RWPE2 (cell line): ENCODE data around the gene TLK1.
"Not testable (repeated sequence)": the region's sequence is repeated elsewhere in the genome, so short reads cannot be mapped to it uniquely, and the experiment has no call there.

Experiments
- ATAC-seq: fragments of 200-7000 bp; cut with Tn5 transposase; 3 replicates; pipeline ENCODE4 v1.9.1; 2021; ENCODE audit warnings: low read depth
- DNase-seq: peaks from one replicate; pipeline ENCODE4 v3.0.0-alpha.2; 2020; ENCODE audit warnings: low spot score
- H3K27ac ChIP-seq: fragments of 450-650 bp; 2 replicates; pipeline ENCODE4 v1.5.1; 2017; ENCODE audit warnings: mild to moderate bottlenecking; ENCODE audit not compliant: poor library complexity, severe bottlenecking
- H3K27me3 ChIP-seq: fragments of 250-450 bp; sonication (Bioruptor Pico); 2 replicates; pipeline ENCODE4 v1.5.1; 2021; ENCODE audit warnings: mild to moderate bottlenecking, moderate library complexity; ENCODE audit not compliant: insufficient read depth, poor library complexity, severe bottlenecking
- H3K36me3 ChIP-seq: fragments of 250-450 bp; sonication (Bioruptor Pico); 2 replicates; pipeline ENCODE4 v1.5.1; 2020; ENCODE audit warnings: low read depth, mild to moderate bottlenecking, moderate library complexity
- H3K4me1 ChIP-seq: fragments of 250-450 bp; sonication (Bioruptor Pico); 2 replicates; pipeline ENCODE4 v1.5.1; 2021; ENCODE audit warnings: mild to moderate bottlenecking, moderate library complexity; ENCODE audit not compliant: insufficient read depth, poor library complexity, severe bottlenecking
- H3K4me3 ChIP-seq: fragments of 250-450 bp; sonication (Bioruptor Pico); 2 replicates; pipeline ENCODE4 v1.5.1; 2021; ENCODE audit warnings: mild to moderate bottlenecking, moderate library complexity; ENCODE audit not compliant: severe bottlenecking
- H3K9me3 ChIP-seq: fragments of 250-450 bp; sonication (Bioruptor Pico); 2 replicates; pipeline ENCODE4 v1.5.1; 2021; ENCODE audit warnings: mild to moderate bottlenecking, moderate library complexity; ENCODE audit not compliant: severe bottlenecking
- TF ChIP-seq, protein P1 (sequence below): fragments of 450-650 bp; IDR thresholded peaks from one replicate; pipeline ENCODE4 v1.5.1; 2017; ENCODE audit warnings: mild to moderate bottlenecking, moderate library complexity; ENCODE audit not compliant: poor library complexity, severe bottlenecking

Gene TLK1

GRCh38 chr2:171095014-171095582 is 65.6 kb downstream of the TLK1 start:
- no peaks in the 10 kb centered on the region for H3K4me1 ChIP-seq
- DNase-seq, result no peak
- TF ChIP-seq, protein P1, sequence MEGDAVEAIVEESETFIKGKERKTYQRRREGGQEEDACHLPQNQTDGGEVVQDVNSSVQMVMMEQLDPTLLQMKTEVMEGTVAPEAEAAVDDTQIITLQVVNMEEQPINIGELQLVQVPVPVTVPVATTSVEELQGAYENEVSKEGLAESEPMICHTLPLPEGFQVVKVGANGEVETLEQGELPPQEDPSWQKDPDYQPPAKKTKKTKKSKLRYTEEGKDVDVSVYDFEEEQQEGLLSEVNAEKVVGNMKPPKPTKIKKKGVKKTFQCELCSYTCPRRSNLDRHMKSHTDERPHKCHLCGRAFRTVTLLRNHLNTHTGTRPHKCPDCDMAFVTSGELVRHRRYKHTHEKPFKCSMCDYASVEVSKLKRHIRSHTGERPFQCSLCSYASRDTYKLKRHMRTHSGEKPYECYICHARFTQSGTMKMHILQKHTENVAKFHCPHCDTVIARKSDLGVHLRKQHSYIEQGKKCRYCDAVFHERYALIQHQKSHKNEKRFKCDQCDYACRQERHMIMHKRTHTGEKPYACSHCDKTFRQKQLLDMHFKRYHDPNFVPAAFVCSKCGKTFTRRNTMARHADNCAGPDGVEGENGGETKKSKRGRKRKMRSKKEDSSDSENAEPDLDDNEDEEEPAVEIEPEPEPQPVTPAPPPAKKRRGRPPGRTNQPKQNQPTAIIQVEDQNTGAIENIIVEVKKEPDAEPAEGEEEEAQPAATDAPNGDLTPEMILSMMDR, result no peak
- no peak overlapping the region for H3K27ac ChIP-seq
- peaks cover 10% of the 10 kb centered on the region for H3K9me3 ChIP-seq
- H3K36me3 ChIP-seq, result 0 out of 2 replicates have a peak, but pooled peaks cover 7% of the 10 kb centered on the region
- no peak for ATAC-seq
- no peak overlapping the region for H3K4me3 ChIP-seq
- no peaks in the 10 kb centered on the region for H3K27me3 ChIP-seq

GRCh38 chr2:171091517-171091916 is 69.2 kb downstream of the TLK1 start:
- H3K27ac ChIP-seq, DNase-seq, H3K27me3 ChIP-seq, H3K4me1 ChIP-seq, H3K4me3 ChIP-seq, H3K9me3 ChIP-seq, ATAC-seq: not testable (repeated sequence)
- H3K36me3 ChIP-seq, result peaks cover 11% of the 10 kb centered on the region; the same call in 1 of the 2 replicates

- TF ChIP-seq, protein P1, result no peak
- no peak overlapping the region for H3K4me3 ChIP-seq
- no peaks in the 10 kb centered on the region for H3K4me1 ChIP-seq
- H3K36me3 ChIP-seq, result peaks cover 11% of the 10 kb centered on the region; the same call in 1 of the 2 replicates
- H3K27ac ChIP-seq, result no peak overlapping the region
- DNase-seq (no peak), ATAC-seq (no peak)
- H3K9me3 ChIP-seq, result no peaks in the 10 kb centered on the region
- no peaks in the 10 kb centered on the region for H3K27me3 ChIP-seq
These were observed 71.2 kb downstream of the TLK1 start for GRCh38 chr2:171089489-171089888.

- Histone ChIP-seq H3K4me3 (no peak overlapping the region), H3K36me3 (peaks cover 11% of the 10 kb centered on the region; the same call in 1 of the 2 replicates), H3K9me3 (no peaks in the 10 kb centered on the region), H3K27me3 (no peaks in the 10 kb centered on the region), H3K27ac (no peak overlapping the region), H3K4me1 (no peaks in the 10 kb centered on the region)
- ATAC-seq, result no peak
- no peak for DNase-seq
- TF ChIP-seq, protein P1, result no peak
These were observed 72.4 kb downstream of the TLK1 start for GRCh38 chr2:171088057-171088834.

GRCh38 chr2:171087547-171087946 is 73.1 kb downstream of the TLK1 start:
- Histone ChIP-seq H3K4me3 (no peak overlapping the region), H3K9me3 (no peaks in the 10 kb centered on the region), H3K4me1 (no peaks in the 10 kb centered on the region), H3K27ac (no peak overlapping the region), H3K27me3 (no peaks in the 10 kb centered on the region), H3K36me3 (peaks cover 11% of the 10 kb centered on the region; the same call in 1 of the 2 replicates)
- DNase-seq (no peak), ATAC-seq (no peak)
- TF ChIP-seq, protein P1, result no peak
